DOHH2 (cell line): ENCODE measurements around the gene SERPINB12.

ENCODE experiments used
- H3F3A ChIP-seq: fragments of 200-600 bp; sonication (generic), shearing (Covaris generic); 2 replicates; pipeline ENCODE4 v1.6.0; 2016; ENCODE audit warnings: antibody characterized with exemption, mild to moderate bottlenecking; ENCODE audit not compliant: control insufficient read depth, insufficient read depth
- H3K27ac ChIP-seq: fragments of 200-600 bp; sonication (generic); 2 replicates; pipeline ENCODE4 v1.5.1; 2014; ENCODE audit warnings: low read depth, mild to moderate bottlenecking, low read length, moderate library complexity
- H3K27me3 ChIP-seq: fragments of 200-600 bp; sonication (generic); 2 replicates; pipeline ENCODE4 v1.6.1; 2014; ENCODE audit warnings: mild to moderate bottlenecking, low read length, mixed read lengths; ENCODE audit not compliant: control insufficient read depth
- H3K36me3 ChIP-seq: fragments of 200-600 bp; sonication (generic); 2 replicates; pipeline ENCODE4 v1.6.1; 2014; ENCODE audit warnings: mild to moderate bottlenecking, low read length, moderate library complexity, mixed read lengths; ENCODE audit not compliant: control insufficient read depth
- H3K4me1 ChIP-seq: fragments of 200-600 bp; sonication (generic); 2 replicates; pipeline ENCODE4 v1.6.1; 2014; ENCODE audit warnings: mild to moderate bottlenecking, low read length, mixed read lengths; ENCODE audit not compliant: control insufficient read depth
- H3K4me2 ChIP-seq: fragments of 200-600 bp; sonication (generic); 2 replicates; pipeline ENCODE4 v1.6.0; 2014; ENCODE audit warnings: mild to moderate bottlenecking, low read length, moderate library complexity
- H3K4me3 ChIP-seq: fragments of 200-600 bp; sonication (generic); 2 replicates; pipeline ENCODE4 v1.5.1; 2014; ENCODE audit warnings: mild to moderate bottlenecking, low read length, mixed read lengths
- H3K79me2 ChIP-seq: fragments of 200-600 bp; sonication (generic); 2 replicates; pipeline ENCODE4 v1.6.1; 2014; ENCODE audit warnings: mild to moderate bottlenecking, low read length, mixed read lengths; ENCODE audit not compliant: control insufficient read depth
- H3K9me2 ChIP-seq: fragments of 200-600 bp; sonication (generic); replicated peaks from 2 replicates; pipeline ENCODE4 v1.6.1; 2014; ENCODE audit warnings: mild to moderate bottlenecking, low read length, mixed read lengths; ENCODE audit not compliant: control insufficient read depth
- H3K9me3 ChIP-seq: fragments of 200-600 bp; sonication (generic); 2 replicates; pipeline ENCODE4 v1.6.1; 2014; ENCODE audit warnings: antibody characterized with exemption, low read length, mixed read lengths; ENCODE audit not compliant: control insufficient read depth, insufficient read depth
- H4K20me1 ChIP-seq: fragments of 200-600 bp; sonication (generic); 2 replicates; pipeline ENCODE4 v1.6.0; 2014; ENCODE audit warnings: low read depth, mild to moderate bottlenecking, antibody characterized with exemption, low read length, moderate library complexity; ENCODE audit not compliant: control insufficient read depth, insufficient read depth
- EZH2phosphoT487 ChIP-seq: fragments of 200-600 bp; sonication (generic); IDR thresholded peaks from 2 replicates; pipeline ENCODE4 v1.6.1; 2017; ENCODE audit warnings: borderline replicate concordance, mild to moderate bottlenecking, antibody characterized with exemption, low read length, moderate library complexity, mixed read lengths
- TF ChIP-seq, protein P1 (sequence below): fragments of 200-600 bp; sonication (generic); IDR thresholded peaks from one replicate; pipeline ENCODE4 v1.5.1; 2014; ENCODE audit warnings: antibody characterized with exemption, mild to moderate bottlenecking, low read depth, low read length; ENCODE audit not compliant: poor library complexity, severe bottlenecking

The SERPINB12 gene

DNA sequence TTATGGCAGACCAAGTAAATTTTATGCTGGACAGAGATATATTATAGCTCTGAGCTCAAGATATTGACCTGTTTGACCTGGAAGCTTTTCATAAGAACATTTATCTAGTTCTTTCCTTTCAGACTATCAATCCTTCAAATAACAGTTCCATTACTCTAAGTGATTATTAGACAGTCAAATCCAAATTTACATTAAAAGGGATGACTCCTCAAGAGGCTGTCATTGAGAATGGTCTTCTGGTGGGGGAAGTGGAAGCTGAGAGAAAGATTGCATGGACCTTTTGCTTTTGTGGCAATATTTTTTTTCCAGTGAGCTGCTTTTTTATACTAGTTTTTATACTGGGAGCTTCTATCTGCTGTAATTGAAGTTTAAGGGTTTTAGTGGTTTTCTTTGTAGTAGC lies 14.9 kb upstream of the SERPINB12 start:
- H3K9me3 ChIP-seq = no peaks in the 10 kb centered on the region
- H3K27ac ChIP-seq = no peak overlapping the region
- H3K4me1 ChIP-seq = no peaks in the 10 kb centered on the region
- H3K79me2 ChIP-seq = no peaks in the 10 kb centered on the region
- no peak overlapping the region for H3K4me2 ChIP-seq
- H3K9me2 ChIP-seq = no peaks in the 10 kb centered on the region
- no peaks in the 10 kb centered on the region for H3K36me3 ChIP-seq
- H3K4me3 ChIP-seq = no peak overlapping the region
- no peaks in the 10 kb centered on the region for H3F3A ChIP-seq
- TF ChIP-seq, protein P1, sequence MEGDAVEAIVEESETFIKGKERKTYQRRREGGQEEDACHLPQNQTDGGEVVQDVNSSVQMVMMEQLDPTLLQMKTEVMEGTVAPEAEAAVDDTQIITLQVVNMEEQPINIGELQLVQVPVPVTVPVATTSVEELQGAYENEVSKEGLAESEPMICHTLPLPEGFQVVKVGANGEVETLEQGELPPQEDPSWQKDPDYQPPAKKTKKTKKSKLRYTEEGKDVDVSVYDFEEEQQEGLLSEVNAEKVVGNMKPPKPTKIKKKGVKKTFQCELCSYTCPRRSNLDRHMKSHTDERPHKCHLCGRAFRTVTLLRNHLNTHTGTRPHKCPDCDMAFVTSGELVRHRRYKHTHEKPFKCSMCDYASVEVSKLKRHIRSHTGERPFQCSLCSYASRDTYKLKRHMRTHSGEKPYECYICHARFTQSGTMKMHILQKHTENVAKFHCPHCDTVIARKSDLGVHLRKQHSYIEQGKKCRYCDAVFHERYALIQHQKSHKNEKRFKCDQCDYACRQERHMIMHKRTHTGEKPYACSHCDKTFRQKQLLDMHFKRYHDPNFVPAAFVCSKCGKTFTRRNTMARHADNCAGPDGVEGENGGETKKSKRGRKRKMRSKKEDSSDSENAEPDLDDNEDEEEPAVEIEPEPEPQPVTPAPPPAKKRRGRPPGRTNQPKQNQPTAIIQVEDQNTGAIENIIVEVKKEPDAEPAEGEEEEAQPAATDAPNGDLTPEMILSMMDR = no peak
- no peak for TF ChIP-seq EZH2phosphoT487
- H3K27me3 ChIP-seq = peaks cover 7% of the 10 kb centered on the region
- H4K20me1 ChIP-seq = no peaks in the 10 kb centered on the region

DNA sequence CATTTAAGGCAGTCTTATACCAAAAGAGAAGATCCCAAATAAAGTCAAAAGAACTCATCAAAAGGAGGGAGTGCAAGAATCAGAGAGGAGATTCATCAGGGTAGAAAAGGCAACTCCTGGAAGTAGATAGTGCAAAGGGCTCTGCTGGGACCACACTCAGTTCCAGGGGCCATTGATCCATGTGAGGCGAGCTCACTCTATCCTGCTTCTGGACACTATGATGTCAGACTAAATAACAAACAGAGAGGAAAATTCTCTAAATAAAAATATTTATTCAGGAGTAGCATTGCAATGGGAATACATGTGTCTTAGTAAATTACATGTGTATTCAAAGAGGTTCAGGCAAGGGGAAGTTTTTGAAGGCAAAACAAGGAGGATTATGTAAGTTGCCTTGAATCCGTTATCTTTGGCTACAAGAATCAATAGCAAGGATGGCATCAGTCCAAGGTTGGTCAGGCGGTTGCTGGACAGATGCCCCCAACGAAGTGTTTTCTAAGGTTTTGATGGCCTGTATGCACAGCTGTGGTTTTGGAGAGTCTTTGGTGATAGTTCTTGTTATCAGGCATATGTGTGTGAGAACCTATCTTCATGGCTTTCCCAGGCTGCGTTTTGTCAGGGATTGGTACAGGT lies 13.2 kb upstream of the SERPINB12 start:
- Histone ChIP-seq H4K20me1 (no peaks in the 10 kb centered on the region), H3K27ac (no peak overlapping the region), H3F3A (no peaks in the 10 kb centered on the region), H3K4me3 (no peak overlapping the region), H3K36me3 (no peaks in the 10 kb centered on the region), H3K79me2 (no peaks in the 10 kb centered on the region), H3K9me3 (no peaks in the 10 kb centered on the region), H3K4me1 (no peaks in the 10 kb centered on the region), H3K4me2 (no peak overlapping the region), H3K27me3 (peaks cover 3% of the 10 kb centered on the region; the same call in 1 of the 2 replicates), H3K9me2 (no peaks in the 10 kb centered on the region)
- TF ChIP-seq, protein P1 = no peak
- no peak for TF ChIP-seq EZH2phosphoT487

DNA sequence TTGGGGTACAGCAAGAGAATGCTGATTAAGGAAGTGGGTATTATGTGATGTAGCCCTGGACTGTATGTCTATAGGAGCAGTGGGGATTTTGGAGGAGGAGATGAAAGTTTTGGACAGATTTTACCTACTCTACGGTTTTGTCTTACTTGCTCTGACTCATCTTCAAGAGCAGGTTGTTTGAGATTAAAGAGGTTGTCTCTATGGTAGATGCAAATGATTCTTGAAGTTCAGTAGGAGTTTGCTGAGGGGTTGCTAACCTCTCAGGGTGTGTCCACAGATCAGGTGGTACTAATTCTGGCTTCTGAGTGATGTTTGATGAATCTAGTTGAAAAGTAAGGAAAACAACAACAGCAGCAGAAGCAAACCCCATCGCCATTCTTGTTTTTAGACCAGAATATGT lies 9.7 kb upstream of the SERPINB12 start:
- H3K4me3 ChIP-seq = no peak overlapping the region
- H3K9me3 ChIP-seq = no peaks in the 10 kb centered on the region
- peaks cover 10% of the 10 kb centered on the region for H3K27me3 ChIP-seq
- no peaks in the 10 kb centered on the region for H4K20me1 ChIP-seq
- H3K79me2 ChIP-seq = no peaks in the 10 kb centered on the region
- no peaks in the 10 kb centered on the region for H3F3A ChIP-seq
- no peaks in the 10 kb centered on the region for H3K4me1 ChIP-seq
- TF ChIP-seq, protein P1 = no peak
- TF ChIP-seq EZH2phosphoT487 = no peak
- H3K27ac ChIP-seq = no peak overlapping the region
- H3K36me3 ChIP-seq = no peaks in the 10 kb centered on the region
- no peak overlapping the region for H3K4me2 ChIP-seq
- no peaks in the 10 kb centered on the region for H3K9me2 ChIP-seq
